GM18870 (cell line): ENCODE data around the gene EBI3.
"Not testable (repeated sequence)": the region's sequence is repeated elsewhere in the genome, so short reads cannot be mapped to it uniquely, and the experiment has no call there.

Experiments
- ATAC-seq: cut with Tn5 transposase; IDR thresholded peaks from one replicate; pipeline ENCODE4 v1.9.1; 2021; ENCODE audit warnings: moderate library complexity; ENCODE audit not compliant: unreplicated experiment

The EBI3 gene

GRCh38 chr19:4233282-4233853 is 4.0 kb downstream of the EBI3 start:
- ATAC-seq: no peak

DNA sequence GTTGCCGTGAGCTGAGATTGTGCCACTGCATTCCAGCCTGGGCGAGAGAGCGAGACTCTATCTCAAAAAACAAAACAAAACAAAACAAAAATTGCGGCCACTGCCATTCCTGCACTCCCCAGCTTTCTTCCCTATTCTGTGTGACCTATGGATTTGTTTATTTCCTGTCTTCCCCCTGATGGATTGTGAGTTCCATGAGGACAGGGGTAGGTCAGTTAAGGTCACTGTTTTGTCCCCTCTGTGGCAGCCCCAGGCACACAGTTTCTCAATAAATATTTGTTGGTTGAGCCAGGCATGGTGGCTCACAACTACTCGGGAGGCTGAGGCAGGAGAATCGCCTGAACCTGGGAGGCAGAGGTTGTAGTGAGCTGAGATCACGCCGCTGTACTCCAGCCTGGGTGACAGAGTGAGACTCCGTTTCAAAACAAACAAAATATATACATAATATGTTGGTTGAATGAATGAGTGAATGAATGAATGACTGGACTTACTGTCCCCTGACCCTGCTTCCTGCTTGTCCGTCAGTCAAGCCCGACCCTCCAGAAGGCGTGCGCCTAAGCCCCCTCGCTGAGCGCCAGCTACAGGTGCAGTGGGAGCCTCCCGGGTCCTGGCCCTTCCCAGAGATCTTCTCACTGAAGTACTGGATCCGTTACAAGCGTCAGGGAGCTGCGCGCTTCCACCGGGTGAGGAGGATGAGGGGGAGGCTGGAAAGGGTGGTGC is 5.0 kb downstream of the EBI3 start:
- ATAC-seq: no peak

- no peak for ATAC-seq
Measured at GRCh38 chr19:4234862-4235201, 5.5 kb downstream of the EBI3 start.

DNA sequence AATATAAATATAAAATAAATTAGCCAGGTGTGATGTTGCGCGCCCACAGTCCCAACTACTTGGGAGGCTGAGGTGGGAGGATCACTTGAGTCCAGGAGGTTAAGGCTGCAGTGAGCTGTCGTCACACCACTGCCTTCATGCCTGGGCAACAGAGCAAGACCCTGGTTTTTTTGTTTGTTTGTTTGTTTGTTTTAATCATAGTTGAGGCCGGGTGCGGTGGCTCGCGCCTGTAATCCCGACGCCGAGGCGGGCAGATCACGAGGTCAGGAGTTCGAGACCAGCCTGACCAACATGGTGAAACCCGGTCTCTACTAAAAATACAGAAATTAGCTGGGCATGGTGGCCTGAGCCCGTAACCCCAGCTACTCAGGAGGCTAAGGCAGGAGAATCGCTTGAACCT is 8.2 kb downstream of the EBI3 start:
- ATAC-seq: not testable (repeated sequence)

GRCh38 chr19:4238831-4239230 is 9.5 kb downstream of the EBI3 start:
- ATAC-seq: no peak

GRCh38 chr19:4241824-4242430 is 12.6 kb downstream of the EBI3 start:
- no peak for ATAC-seq

GRCh38 chr19:4245938-4246337 is 16.6 kb downstream of the EBI3 start:
- ATAC-seq: not testable (repeated sequence)

- peak; percentile 83 for ATAC-seq
Measured at GRCh38 chr19:4246767-4247593, 17.7 kb downstream of the EBI3 start, which contains the start of gene YJU2. Gene YJU2 (plus strand): TSS chr19:4247080. CDS start chr19:4247147, 67 bp downstream.

- no peak for ATAC-seq
Measured at GRCh38 chr19:4256563-4256962, 27.2 kb downstream of the EBI3 start.

GRCh38 chr19:4257025-4257424 is 27.7 kb downstream of the EBI3 start:
- ATAC-seq: no peak

DNA sequence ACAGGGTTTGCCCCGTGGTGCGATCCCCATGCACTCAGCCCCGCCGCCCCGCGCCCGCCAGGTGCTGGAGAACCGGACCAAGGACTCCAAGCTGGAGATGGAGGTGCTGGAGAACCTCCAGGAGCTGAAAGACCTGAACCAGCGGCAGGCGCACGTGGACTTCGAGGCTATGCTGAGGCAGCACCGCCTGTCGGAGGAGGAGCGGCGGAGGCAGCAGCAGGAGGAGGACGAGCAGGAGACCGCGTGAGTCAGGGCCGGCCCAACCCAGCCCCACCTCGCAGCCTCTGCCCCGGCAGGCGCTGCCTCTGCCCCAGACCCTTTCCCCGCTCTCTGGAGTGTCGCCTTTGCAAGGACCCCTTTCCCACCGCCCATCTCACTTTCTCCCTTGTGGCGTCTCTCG is 28.9 kb downstream of the EBI3 start:
- no peak for ATAC-seq

- ATAC-seq: no peak
Measured at GRCh38 chr19:4260613-4261191, 31.4 kb downstream of the EBI3 start.

DNA sequence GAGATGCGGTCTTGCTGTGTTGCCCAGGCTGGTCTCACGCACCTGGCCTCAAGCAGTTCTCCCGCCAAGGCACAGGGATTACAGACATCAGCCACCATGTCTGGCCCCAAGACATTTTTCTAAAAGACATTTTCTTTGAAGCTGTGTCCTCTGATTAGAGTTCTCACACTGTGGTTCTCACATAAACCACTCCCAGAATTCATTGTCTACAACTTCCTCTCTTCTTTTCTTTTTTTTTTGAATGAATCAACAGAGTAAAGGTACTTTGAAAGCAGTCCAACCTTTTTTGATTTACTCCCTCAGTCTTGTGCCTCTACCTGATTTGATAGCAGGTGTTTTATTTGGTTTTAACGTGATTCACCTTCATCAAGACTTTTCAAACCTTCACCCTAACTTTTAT is 35.5 kb downstream of the EBI3 start:
- no peak for ATAC-seq

GRCh38 chr19:4266253-4267000 is 37.1 kb downstream of the EBI3 start:
- no peak for ATAC-seq

- ATAC-seq: no peak
Measured at GRCh38 chr19:4267101-4267900, 38.0 kb downstream of the EBI3 start.

GRCh38 chr19:4267901-4268815 is 38.8 kb downstream of the EBI3 start:
- no peak for ATAC-seq

DNA sequence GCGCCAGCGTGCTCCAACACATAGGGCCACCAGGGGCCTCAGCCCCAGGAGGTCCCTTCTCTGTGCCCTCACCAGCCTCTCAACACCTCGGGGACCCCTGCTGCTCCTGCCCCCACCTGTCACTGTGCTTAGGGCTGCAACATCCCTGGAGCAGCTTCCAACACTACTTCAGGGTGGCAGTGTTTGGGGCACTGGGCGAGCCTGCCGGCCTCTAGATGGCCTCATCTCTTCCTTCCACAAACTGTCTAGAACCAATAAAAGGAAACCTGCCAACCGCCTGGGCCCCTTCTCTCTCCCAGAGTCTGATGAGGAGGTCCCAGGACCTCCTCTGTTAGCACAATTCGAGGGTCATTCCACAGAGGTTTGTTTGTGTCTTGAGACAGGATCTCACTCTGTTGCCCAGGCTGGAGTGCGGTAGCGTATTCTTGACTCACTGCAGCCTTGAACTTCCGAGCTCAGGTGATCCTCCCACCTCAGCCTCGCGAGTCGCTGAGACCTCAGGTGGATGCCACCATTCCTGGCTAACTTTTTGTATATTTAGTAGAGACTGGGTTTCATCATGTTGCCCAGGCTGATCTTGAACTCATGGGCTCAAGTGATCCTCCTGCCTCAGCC is 39.6 kb downstream of the EBI3 start:
- ATAC-seq: no peak

- ATAC-seq: no peak
Measured at GRCh38 chr19:4272894-4273293, 43.6 kb downstream of the EBI3 start.
